ENCODE measurements around the gene PHF21A. TPM values are rescaled to one million over a fixed set of nuclear protein-coding genes. Genes with fewer than 3 reads are reported as not detected.

PHF21A gene
- total RNA-seq, 1 donor from 2014 or later, result 35.9 TPM

GRCh38 chr11:45885921-45886721 is 235.1 kb downstream of the PHF21A start:
- Mint-ChIP-seq H3K4me3 (ENCODE audit: unreplicated experiment) (peak overlapping the region; percentile 6), H3K36me3 (ENCODE audit: low read depth) (peaks cover 5% of the 10 kb centered on the region), H3K27me3 (ENCODE audit: low read depth) (peaks cover 7% of the 10 kb centered on the region), H3K4me1 (ENCODE audit: low read depth) (peaks cover 6% of the 10 kb centered on the region), H3K9me3 (ENCODE audit: low read depth) (no peaks in the 10 kb centered on the region), H3K27ac (ENCODE audit: unreplicated experiment) (no peak overlapping the region)
- peak; percentile 89 for DNase-seq (ENCODE audit: low spot score)
- no peak for TF ChIP-seq CTCF (IDR thresholded peaks at IDR 0.05)

DNA sequence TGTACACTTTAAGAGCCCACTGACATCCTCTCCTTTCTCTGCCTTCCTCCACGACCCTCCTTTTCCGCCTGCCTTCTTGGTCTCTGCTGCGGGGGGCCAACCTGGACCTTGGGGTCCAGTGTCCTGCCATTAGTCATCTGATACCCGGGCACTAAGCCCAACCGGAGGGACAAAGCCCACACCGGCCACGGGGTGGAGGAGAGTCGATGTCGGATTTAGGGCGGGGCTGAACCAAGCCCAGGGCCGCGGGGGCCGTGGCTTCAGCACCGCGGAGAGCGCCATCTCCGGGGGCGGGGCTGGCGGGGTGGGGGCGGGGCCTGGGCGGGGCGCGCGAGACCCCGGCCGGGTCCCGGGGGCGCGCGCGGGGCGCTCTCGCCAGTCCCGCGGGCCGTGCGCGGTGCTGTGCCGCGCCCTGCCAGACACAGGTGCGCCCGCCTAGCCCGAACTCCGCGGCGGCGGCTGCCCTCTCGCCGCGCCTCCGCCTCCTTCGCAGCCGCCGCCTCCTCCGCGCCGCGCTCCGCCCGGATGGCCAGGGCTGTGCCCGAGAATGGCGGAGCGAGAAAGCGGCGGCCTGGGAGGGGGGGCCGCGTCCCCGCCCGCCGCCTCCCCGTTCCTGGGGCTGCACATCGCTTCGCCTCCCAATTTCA is 235.9 kb downstream of the PHF21A start, which contains the start of gene MAPK8IP1:
Gene MAPK8IP1, plus strand, starts transcription at position 378 of the 647 bp plus-strand sequence. Its CDS starts 170 bp downstream, at position 548.
- peaks cover 3% of the 10 kb centered on the region for H3K27me3 Mint-ChIP-seq (ENCODE audit: low read depth)
- H3K9me3 Mint-ChIP-seq (ENCODE audit: low read depth), result no peaks in the 10 kb centered on the region
- peak within 1 kb of the TSS; percentile 70 for H3K4me3 Mint-ChIP-seq (ENCODE audit: unreplicated experiment)
- peaks cover 10% of the 10 kb centered on the region for H3K36me3 Mint-ChIP-seq (ENCODE audit: low read depth)
- H3K27ac Mint-ChIP-seq (ENCODE audit: unreplicated experiment), result no peak within 1 kb of the TSS
- no peak for TF ChIP-seq CTCF (IDR thresholded peaks at IDR 0.05)
- DNase-seq (ENCODE audit: low spot score), result peak; percentile 77
- H3K4me1 Mint-ChIP-seq (ENCODE audit: low read depth), result peaks cover 6% of the 10 kb centered on the region

GRCh38 chr11:45884596-45885185 is 236.6 kb downstream of the PHF21A start:
- peaks cover 10% of the 10 kb centered on the region for H3K36me3 Mint-ChIP-seq (ENCODE audit: low read depth)
- TF ChIP-seq CTCF (IDR thresholded peaks at IDR 0.05), result no peak
- peak; percentile 35 for DNase-seq (ENCODE audit: low spot score)
- peaks cover 2% of the 10 kb centered on the region for H3K27me3 Mint-ChIP-seq (ENCODE audit: low read depth)
- H3K27ac Mint-ChIP-seq (ENCODE audit: unreplicated experiment), result no peak overlapping the region
- H3K4me1 Mint-ChIP-seq (ENCODE audit: low read depth), result peaks cover 6% of the 10 kb centered on the region
- H3K9me3 Mint-ChIP-seq (ENCODE audit: low read depth), result no peaks in the 10 kb centered on the region
- H3K4me3 Mint-ChIP-seq (ENCODE audit: unreplicated experiment), result peak overlapping the region; percentile 70

Other genes with a start within 250 kb of the PHF21A start
- 6.7 to 10.8 TPM (median 9.6 TPM) in 3 replicates for gene MAPK8IP1, start 235.8 kb downstream of the PHF21A start, total RNA-seq
- gene FREY1, start 214.2 kb downstream of the PHF21A start, total RNA-seq, result 0.49 to 1.4 TPM (median 0.80 TPM) in 3 replicates
- 17.5 to 22.8 TPM (median 20.4 TPM) in 3 replicates for gene PEX16, start 203.6 kb downstream of the PHF21A start, total RNA-seq
- not detected in 3 replicates for gene LARGE2, start 198.8 kb downstream of the PHF21A start, total RNA-seq
- gene CREB3L1, start 156.2 kb upstream of the PHF21A start, total RNA-seq, result 83.1 to 192 TPM (median 190 TPM) in 3 replicates
- 41.9 to 47.4 TPM (median 46.8 TPM) in 3 replicates for gene DGKZ, start 226.0 kb upstream of the PHF21A start, total RNA-seq

Data from chondrocyte (in vitro differentiated cells).